ENCODE data around the gene MPO.
A peak's percentile ranks its signal among the peaks of the same experiment; 100 is the strongest.

Gene MPO

DNA sequence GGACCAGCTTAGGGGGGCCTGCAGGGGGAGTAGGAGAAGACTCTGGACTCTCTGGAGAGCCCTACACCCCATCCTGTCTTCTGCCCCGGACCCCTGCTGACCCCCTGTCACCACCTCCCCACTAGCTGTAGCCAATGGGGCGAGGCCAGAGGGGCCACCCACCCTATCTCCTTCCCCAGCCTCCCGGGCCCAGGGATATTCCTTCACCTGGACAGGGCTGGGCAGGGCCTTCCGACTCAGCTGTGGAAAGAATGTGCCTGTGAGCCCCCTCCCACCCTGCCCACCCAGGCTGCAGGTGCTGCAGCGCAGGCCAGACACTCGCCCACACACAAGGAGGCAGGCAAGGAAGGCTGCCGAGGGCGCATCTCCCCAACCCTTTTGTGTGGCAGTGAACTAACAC lies 24.9 kb upstream of the MPO start:
- in situ Hi-C loops (cut with HindIII; ENCODE audit: low sequenced_read_pairs) = no loop called here

DNA sequence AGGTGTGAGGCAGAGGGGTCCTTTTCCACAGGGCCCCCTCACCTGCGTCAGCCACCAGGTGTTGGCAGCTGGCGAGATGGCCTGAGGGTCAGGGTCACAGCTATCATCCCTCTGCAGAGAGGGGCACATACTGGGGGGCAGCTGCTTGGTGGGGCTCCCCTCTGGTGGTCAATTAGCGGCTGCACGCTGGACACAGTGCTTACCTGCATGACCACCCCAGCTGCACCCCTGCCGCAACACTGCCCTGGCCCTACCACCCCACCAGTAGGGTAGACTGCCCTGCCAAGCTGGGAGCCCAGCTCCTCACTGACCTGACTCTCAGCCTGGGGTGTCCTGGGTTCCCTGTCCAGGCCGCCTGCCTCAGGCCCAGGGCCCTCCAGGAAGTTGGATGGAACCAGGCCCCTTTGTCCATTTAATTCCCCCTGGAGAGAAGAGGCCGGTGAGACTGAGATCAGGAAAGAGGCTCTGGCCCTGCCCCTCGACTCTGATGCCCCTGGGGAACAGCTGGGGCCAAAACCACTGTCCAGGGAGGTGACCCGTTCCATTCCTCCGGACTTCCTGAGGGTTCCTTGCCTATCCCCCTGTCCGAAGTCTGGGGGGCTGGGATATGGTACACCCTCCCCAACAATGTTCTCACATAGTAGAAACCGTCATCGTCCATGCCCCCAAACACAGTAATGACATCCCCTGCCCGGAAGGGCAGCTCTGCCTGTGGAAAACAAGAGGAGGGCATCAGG lies 24.2 kb upstream of the MPO start:
- in situ Hi-C loops (cut with HindIII; ENCODE audit: low sequenced_read_pairs) = no loop called here
- TF ChIP-seq, protein P1, sequence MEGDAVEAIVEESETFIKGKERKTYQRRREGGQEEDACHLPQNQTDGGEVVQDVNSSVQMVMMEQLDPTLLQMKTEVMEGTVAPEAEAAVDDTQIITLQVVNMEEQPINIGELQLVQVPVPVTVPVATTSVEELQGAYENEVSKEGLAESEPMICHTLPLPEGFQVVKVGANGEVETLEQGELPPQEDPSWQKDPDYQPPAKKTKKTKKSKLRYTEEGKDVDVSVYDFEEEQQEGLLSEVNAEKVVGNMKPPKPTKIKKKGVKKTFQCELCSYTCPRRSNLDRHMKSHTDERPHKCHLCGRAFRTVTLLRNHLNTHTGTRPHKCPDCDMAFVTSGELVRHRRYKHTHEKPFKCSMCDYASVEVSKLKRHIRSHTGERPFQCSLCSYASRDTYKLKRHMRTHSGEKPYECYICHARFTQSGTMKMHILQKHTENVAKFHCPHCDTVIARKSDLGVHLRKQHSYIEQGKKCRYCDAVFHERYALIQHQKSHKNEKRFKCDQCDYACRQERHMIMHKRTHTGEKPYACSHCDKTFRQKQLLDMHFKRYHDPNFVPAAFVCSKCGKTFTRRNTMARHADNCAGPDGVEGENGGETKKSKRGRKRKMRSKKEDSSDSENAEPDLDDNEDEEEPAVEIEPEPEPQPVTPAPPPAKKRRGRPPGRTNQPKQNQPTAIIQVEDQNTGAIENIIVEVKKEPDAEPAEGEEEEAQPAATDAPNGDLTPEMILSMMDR (IDR thresholded peaks at IDR 0.05; ENCODE audit: low read depth, low read length) = no peak

More for the DNA sequence above, 24.9 kb upstream of the MPO start:
- TF ChIP-seq, protein P1 (IDR thresholded peaks at IDR 0.05; ENCODE audit: low read depth, low read length) = no peak
- H3K4me3 ChIP-seq (ENCODE audit: low read depth, low read length) = no peak overlapping the region
- DNase-seq (ENCODE audit: low read depth, low spot score) = no peak

DNA sequence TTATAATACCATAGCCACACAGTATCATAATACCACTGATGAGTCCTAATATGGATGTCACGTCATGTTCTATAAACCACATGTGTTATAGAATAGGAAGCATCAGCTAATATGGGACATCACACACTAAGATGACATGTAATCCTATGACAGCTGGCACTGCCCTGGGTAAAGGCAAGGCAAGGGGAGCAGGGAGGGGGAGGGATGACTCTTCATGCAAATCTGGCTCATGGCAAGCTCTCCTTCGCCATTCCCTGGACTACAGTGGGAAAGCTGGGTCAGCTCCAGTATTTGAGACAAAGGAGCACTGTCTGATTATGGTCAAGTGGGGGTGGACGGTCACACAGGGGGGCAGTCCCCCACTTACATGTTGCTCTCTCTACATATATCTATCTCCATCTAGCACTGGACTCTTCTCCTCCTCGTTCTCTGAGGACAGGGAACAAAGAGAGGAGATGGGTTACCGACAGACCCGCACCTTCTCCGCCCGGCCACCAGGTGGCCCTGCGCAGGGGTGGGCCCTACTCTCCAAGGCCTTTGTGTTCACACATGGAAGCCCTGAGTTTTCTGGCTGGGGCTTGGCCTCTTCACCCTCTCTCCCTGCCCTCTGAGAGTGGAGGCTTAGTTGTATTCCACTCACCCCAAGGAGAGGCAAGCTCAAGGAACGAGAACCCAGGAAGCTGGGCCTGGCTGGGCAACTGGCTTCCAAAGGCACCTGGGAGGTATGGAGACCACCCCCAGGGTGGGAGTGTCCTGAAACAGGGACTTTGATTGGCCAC lies 23.4 kb upstream of the MPO start:
- TF ChIP-seq, protein P1 (IDR thresholded peaks at IDR 0.05; ENCODE audit: low read depth, low read length) = peak; percentile 82
- H3K4me3 ChIP-seq (ENCODE audit: low read depth, low read length) = no peak overlapping the region
- DNase-seq (ENCODE audit: low read depth, low spot score) = peak; percentile 22
- in situ Hi-C loops (cut with HindIII; ENCODE audit: low sequenced_read_pairs) = no loop called here

More for the DNA sequence above, 24.2 kb upstream of the MPO start:
- no peak for DNase-seq (ENCODE audit: low read depth, low spot score)
- no peak overlapping the region for H3K4me3 ChIP-seq (ENCODE audit: low read depth, low read length)

DNA sequence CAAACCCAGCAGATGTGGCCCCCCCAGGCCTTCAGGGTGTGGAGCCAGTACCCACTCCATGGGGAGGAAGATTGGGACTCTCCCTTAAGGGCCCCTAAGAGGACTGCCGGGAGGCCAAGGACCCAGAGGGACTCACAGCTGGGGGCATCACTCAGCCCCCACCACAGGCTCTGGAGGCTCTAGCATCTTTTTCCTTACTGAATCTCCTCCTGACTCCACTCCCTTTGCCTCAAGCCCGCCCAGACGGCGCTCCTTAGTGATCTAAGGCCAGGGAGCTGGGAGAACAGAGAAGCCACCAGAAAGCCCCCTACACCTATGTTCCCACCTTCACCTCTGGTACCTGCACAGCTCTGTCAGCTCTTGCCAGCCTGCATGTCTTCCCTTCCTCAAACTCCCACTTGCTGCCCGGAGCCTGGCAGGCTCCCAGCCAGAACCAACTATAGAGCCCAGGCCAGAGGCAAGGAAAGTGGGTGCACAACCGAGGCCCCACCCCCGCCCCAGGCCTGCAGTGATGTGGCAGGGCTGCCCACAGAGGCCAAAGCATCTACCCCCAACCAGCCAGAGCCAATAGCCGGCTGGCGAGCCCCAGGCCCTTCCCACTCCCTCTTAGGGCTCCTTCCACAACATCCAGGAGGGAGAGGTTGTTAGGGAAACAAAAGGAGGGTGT lies 22.3 kb upstream of the MPO start:
- no peak for DNase-seq (ENCODE audit: low read depth, low spot score)

DNA sequence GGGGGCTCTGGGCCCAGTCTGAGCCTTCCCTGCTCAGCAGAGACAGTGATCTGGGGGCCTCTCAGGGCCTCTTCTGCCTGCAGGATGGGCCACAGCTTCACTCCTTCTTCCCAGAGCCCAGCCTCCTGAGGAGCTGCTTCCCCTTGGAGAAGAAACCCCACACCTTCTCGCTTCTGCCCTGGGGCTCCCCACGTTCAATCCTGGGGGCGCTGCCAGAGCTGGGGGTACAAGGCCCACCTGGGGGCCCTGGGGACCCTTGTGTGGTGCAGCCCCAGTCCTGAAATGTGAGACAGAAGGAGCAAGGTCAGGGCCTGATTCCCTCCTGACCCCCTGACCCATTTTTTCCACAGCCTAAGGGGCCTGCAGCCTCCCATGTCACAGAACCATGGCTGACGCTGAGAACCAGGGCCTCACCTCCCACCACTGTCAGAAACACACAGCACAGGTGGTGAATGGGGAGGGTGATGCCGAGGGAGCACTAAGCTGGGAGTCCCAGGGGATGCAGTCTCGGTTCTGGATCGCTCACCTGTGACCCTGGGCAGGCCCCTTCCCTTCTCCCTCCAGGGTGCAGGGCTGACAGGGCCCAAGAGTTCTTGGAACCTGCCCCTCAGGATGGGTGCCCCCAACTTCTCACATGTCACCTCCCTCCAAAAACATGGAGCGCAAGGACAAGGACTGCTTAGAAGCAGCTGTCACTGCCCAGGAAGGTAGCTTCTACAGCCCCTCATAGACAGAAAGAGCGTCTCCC lies 21.6 kb upstream of the MPO start:
- in situ Hi-C loops (cut with HindIII; ENCODE audit: low sequenced_read_pairs) = no loop called here
- no peak overlapping the region for H3K4me3 ChIP-seq (ENCODE audit: low read depth, low read length)
- TF ChIP-seq, protein P1 (IDR thresholded peaks at IDR 0.05; ENCODE audit: low read depth, low read length) = no peak
- no peak for DNase-seq (ENCODE audit: low read depth, low spot score)

More for the DNA sequence above, 22.3 kb upstream of the MPO start:
- TF ChIP-seq, protein P1 (IDR thresholded peaks at IDR 0.05; ENCODE audit: low read depth, low read length) = no peak
- in situ Hi-C loops (cut with HindIII; ENCODE audit: low sequenced_read_pairs) = no loop called here
- no peak overlapping the region for H3K4me3 ChIP-seq (ENCODE audit: low read depth, low read length)

Data from astrocyte of the spinal cord (primary cell).